Measurements from ENCODE around the gene LPP.

- no peak for TF ChIP-seq CTCF (optimal IDR thresholded peaks at IDR 0.05 in 1 of 3, IDR thresholded peaks at IDR 0.05 in 1 of 3, conservative IDR thresholded peaks at IDR 0.05 in 1 of 3; ENCODE audit: extremely low read depth in 1 of 3, insufficient read depth in 2 of 3, low read length in 3 of 3)
- no peak for TF ChIP-seq EZH2 (IDR thresholded peaks at IDR 0.05; ENCODE audit: low read length)
Observed at GRCh38 chr3:188171682-188172467, 17.9 kb downstream of the LPP start.

Data from keratinocyte (primary cell).